Measurements from ENCODE around the gene CBX3.
"Not testable (repeated sequence)": the region's sequence is repeated elsewhere in the genome, so short reads cannot be mapped to it uniquely, and the experiment has no call there.

The CBX3 gene

DNA sequence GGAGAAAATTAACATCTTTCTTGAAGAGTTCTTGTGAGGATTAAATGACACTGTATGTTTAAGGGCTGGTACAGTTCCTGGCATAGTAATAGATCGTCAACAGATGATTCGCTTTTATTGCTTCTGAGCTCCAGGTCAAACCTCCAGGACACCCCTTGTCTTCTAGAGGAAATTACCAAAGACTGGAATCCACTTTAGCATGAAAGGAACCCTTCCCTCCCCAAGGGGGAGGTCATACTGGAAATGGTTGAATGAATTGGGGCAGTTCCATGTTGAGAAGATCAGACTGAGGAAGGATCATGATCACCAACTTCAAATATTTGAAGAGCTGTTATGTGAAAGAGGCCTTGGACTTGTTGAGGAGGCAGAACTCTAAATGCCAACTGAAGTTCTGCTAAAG lies 40.6 kb upstream of the CBX3 start:
- DNase-seq (ENCODE audit: low read depth) = no peak
- no peaks in the 10 kb centered on the region for H3K9me3 ChIP-seq (ENCODE audit: control insufficient read depth, low read length)
- no peak overlapping the region for H3K9ac ChIP-seq (ENCODE audit: low read length)
- H3K36me3 ChIP-seq (ENCODE audit: control insufficient read depth, insufficient read depth, low read length, severe bottlenecking) = no peaks in the 10 kb centered on the region
- no peak overlapping the region for H3K4me3 ChIP-seq (ENCODE audit: low read length)
- peaks cover 7% of the 10 kb centered on the region for H3K4me1 ChIP-seq (ENCODE audit: control insufficient read depth, insufficient read depth, low read length)
- H3K27me3 ChIP-seq (replicated peaks; ENCODE audit: control insufficient read depth, insufficient read depth, low read length) = peaks cover 13% of the 10 kb centered on the region

DNA sequence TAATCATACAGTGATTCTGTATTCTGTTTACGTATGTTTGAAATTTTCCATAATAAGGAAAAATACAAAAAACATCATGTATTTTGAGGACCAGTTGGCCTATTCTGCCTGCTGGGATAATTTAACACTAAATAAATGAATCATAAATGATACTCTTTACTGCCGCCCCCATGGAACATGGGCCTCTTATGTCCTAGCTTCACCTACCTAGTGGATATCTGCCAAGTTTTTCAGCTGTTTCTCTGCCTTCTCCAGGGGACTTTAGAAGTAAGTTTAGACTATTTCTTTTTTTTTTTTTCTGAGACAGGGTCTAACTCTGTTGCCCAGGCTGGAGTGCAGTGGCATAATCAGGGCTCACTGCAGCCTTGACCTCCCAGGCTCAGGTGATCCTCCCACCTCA lies 39.1 kb upstream of the CBX3 start:
- no peaks in the 10 kb centered on the region for H3K36me3 ChIP-seq (ENCODE audit: control insufficient read depth, insufficient read depth, low read length, severe bottlenecking)

DNA sequence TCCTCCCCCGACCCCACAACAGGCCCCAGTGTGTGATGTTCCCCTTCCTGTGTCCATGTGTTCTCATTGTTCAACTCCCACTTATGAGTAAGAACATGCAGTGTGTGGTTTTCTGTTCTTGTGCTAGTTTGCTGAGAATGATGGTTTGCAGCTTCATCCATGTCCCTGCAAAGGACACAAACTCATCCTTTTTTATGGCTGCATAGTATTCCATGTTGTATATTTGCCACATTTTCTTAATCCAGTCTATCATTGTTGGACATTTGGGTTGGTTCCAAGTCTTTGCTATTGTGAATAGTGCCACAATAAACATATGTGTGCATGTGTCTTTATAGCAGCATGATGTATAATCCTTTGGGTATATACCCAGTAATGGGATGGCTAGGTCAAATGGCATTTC lies 37.7 kb upstream of the CBX3 start:
- H3K27me3 ChIP-seq (replicated peaks; ENCODE audit: control insufficient read depth, insufficient read depth, low read length) = peaks cover 19% of the 10 kb centered on the region
- not testable (repeated sequence) for H3K9ac ChIP-seq (ENCODE audit: low read length); DNase-seq (ENCODE audit: low read depth); H3K36me3 ChIP-seq (ENCODE audit: control insufficient read depth, insufficient read depth, low read length, severe bottlenecking); H3K4me1 ChIP-seq (ENCODE audit: control insufficient read depth, insufficient read depth, low read length); H3K9me3 ChIP-seq (ENCODE audit: control insufficient read depth, low read length); H3K4me3 ChIP-seq (ENCODE audit: low read length)

More for the DNA sequence above, 39.1 kb upstream of the CBX3 start:
- DNase-seq (ENCODE audit: low read depth) = no peak
- no peaks in the 10 kb centered on the region for H3K9me3 ChIP-seq (ENCODE audit: control insufficient read depth, low read length)
- H3K9ac ChIP-seq (ENCODE audit: low read length) = no peak overlapping the region
- peaks cover 6% of the 10 kb centered on the region for H3K4me1 ChIP-seq (ENCODE audit: control insufficient read depth, insufficient read depth, low read length)
- no peak overlapping the region for H3K4me3 ChIP-seq (ENCODE audit: low read length)
- H3K27me3 ChIP-seq (replicated peaks; ENCODE audit: control insufficient read depth, insufficient read depth, low read length) = peaks cover 19% of the 10 kb centered on the region

DNA sequence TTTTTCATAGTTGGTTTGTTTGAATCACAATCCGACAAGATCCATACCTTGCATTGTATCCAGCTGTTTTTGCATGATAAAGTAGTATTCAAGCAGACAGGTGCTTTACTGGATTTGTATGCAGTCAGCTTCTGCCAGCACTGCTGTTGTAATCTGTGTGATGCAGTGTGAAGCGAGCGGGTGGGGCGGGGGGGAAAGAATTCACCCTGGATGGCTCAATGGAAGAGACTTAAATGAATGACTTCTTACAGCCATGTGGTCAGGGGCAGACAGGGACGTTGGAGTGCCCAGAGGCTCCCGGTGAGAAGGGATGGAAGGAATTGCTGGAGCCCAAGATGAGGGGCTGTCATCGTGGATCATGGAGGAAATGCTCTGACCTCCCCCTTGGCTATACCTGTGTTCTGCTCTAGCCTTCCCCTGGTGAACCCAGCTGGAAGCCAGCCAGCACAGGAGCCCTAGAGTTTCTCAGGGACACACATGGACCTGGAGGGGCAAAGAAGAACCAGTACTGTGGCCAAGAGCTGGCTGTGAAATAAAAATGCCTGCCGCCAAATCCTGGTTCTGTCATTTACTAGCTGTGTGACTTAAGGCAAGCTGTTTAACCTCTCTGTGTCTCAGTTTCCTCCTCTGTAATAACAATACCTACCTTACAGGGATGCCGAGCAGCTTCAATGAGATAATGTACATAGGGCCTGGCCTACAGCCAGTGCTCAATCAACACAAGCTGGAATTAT lies 35.4 kb upstream of the CBX3 start:
- H3K9ac ChIP-seq (ENCODE audit: low read length) = no peak overlapping the region
- no peaks in the 10 kb centered on the region for H3K9me3 ChIP-seq (ENCODE audit: control insufficient read depth, low read length)
- peaks cover 9% of the 10 kb centered on the region for H3K27me3 ChIP-seq (replicated peaks; ENCODE audit: control insufficient read depth, insufficient read depth, low read length)
- H3K4me1 ChIP-seq (ENCODE audit: control insufficient read depth, insufficient read depth, low read length) = peaks cover 6% of the 10 kb centered on the region
- no peak for DNase-seq (ENCODE audit: low read depth)
- no peak overlapping the region for H3K4me3 ChIP-seq (ENCODE audit: low read length)
- no peaks in the 10 kb centered on the region for H3K36me3 ChIP-seq (ENCODE audit: control insufficient read depth, insufficient read depth, low read length, severe bottlenecking)

DNA sequence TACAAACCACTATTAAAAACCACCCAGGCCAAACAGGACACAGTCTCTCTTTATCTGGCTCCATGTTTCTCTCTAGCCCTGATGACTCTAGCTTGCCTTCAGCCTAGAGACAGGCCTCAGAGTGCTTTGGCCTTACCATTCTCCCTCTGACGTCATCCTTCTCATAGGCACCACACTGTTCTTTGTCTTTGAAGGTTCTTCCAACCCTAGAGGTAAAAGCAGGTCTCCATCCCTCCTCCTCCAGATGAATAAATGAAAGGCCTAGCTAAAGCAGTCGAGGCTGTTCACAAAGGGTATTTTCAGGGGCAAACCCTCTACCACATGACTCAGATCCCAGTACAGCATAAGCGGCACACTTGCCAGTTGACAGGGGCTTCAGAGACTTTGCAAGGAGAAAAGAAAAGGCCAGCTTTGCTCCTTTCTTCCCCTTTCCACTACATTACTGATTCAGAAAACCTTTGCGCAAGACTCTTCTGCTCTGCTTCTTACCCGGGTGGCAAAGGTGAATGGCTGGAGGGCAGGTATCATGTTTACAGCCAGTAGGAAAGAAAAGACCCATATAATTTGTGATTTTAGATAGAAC lies 34.8 kb upstream of the CBX3 start:
- DNase-seq (ENCODE audit: low read depth) = no peak
- Histone ChIP-seq H3K9me3 (ENCODE audit: control insufficient read depth, low read length) (no peaks in the 10 kb centered on the region), H3K4me3 (ENCODE audit: low read length) (no peak overlapping the region), H3K36me3 (ENCODE audit: control insufficient read depth, insufficient read depth, low read length, severe bottlenecking) (no peaks in the 10 kb centered on the region), H3K4me1 (ENCODE audit: control insufficient read depth, insufficient read depth, low read length) (peaks cover 6% of the 10 kb centered on the region), H3K9ac (ENCODE audit: low read length) (no peak overlapping the region), H3K27me3 (replicated peaks; ENCODE audit: control insufficient read depth, insufficient read depth, low read length) (peaks cover 6% of the 10 kb centered on the region)

DNA sequence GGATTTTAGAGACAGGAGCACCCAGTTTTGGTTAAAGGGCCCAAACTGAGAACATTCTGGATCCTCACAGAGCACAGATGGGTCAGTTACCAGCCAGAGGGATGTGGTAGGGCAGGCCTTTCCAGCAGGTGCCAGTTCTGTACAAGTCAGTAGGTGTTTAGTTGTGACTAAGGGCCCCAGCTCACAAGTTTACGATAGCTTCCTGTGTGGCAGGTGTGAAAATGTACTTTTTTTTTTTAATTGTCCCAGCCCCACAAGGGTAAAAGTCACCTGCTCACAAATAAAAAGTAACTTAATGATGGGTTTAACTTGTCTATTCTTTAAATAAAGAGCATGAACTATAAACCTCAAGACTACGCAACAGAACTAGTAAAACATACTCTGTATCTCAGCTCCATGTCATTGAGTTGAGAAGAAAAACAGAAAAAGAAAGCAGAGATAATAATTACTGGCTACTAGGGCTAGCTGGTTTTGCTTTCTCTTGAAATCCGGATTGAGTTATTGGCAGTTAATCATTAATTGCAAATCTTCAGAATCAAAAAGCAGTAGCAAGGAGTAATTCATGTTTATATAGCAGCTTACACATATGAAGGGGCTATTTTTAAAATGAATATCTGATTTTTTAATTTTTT lies 34.1 kb upstream of the CBX3 start:
- H3K4me1 ChIP-seq (ENCODE audit: control insufficient read depth, insufficient read depth, low read length) = peaks cover 6% of the 10 kb centered on the region
- no peak overlapping the region for H3K4me3 ChIP-seq (ENCODE audit: low read length)
- H3K36me3 ChIP-seq (ENCODE audit: control insufficient read depth, insufficient read depth, low read length, severe bottlenecking) = no peaks in the 10 kb centered on the region
- DNase-seq (ENCODE audit: low read depth) = no peak
- peaks cover 6% of the 10 kb centered on the region for H3K27me3 ChIP-seq (replicated peaks; ENCODE audit: control insufficient read depth, insufficient read depth, low read length)
- no peaks in the 10 kb centered on the region for H3K9me3 ChIP-seq (ENCODE audit: control insufficient read depth, low read length)
- no peak overlapping the region for H3K9ac ChIP-seq (ENCODE audit: low read length)

DNA sequence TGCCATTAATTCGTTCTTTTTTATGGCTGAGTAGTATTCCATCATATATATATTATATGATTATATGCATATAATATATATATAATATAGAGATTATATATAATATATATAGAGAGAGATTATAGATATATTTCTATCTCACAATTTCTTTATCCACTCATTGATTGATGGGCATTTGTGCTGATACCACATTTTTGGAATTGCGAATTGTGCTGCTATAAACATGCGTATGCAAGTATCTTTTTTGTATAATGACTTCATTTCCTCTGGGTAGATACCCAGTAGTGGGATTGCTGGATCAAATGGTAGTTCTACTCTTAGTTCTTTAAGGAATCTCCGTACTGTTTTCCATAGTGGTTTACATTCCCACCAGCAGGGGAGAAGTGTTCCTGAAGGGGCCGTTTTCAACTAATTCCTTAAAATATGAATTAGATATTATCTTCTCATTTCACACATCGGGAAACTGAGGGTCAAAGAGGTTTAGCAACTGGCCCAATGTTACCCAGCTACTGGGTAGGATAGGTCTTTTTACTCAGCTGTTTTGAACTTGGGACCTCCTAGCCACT lies 33.0 kb upstream of the CBX3 start:
- DNase-seq (ENCODE audit: low read depth) = no peak
- Histone ChIP-seq H3K9me3 (ENCODE audit: control insufficient read depth, low read length) (no peaks in the 10 kb centered on the region), H3K4me3 (ENCODE audit: low read length) (no peak overlapping the region), H3K4me1 (ENCODE audit: control insufficient read depth, insufficient read depth, low read length) (peaks cover 6% of the 10 kb centered on the region), H3K9ac (ENCODE audit: low read length) (no peak overlapping the region), H3K27me3 (replicated peaks; ENCODE audit: control insufficient read depth, insufficient read depth, low read length) (peaks cover 6% of the 10 kb centered on the region), H3K36me3 (ENCODE audit: control insufficient read depth, insufficient read depth, low read length, severe bottlenecking) (no peaks in the 10 kb centered on the region)

DNA sequence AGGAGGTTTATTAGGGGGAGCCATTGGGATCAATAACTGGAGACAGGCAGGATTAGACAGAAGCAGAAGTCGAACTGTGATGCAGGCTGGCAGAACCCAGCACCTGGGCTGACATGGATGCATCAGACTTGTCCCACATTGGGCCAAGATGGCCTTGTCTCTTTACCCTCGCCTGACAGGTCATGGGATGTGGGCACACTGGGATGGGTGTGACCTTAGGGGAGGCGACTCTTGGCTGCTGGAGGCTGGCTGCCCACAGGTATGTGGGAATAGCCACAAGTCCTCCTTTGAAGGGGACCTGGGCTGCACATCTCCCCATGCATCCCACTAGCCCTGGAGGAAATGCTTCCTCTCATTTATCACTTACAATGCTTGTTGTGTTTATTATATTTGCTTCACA lies 32.3 kb upstream of the CBX3 start:
- no peaks in the 10 kb centered on the region for H3K36me3 ChIP-seq (ENCODE audit: control insufficient read depth, insufficient read depth, low read length, severe bottlenecking)
- no peak overlapping the region for H3K4me3 ChIP-seq (ENCODE audit: low read length)
- no peaks in the 10 kb centered on the region for H3K9me3 ChIP-seq (ENCODE audit: control insufficient read depth, low read length)
- H3K4me1 ChIP-seq (ENCODE audit: control insufficient read depth, insufficient read depth, low read length) = peaks cover 6% of the 10 kb centered on the region
- no peak overlapping the region for H3K9ac ChIP-seq (ENCODE audit: low read length)
- peaks cover 6% of the 10 kb centered on the region for H3K27me3 ChIP-seq (replicated peaks; ENCODE audit: control insufficient read depth, insufficient read depth, low read length)
- no peak for DNase-seq (ENCODE audit: low read depth)

DNA sequence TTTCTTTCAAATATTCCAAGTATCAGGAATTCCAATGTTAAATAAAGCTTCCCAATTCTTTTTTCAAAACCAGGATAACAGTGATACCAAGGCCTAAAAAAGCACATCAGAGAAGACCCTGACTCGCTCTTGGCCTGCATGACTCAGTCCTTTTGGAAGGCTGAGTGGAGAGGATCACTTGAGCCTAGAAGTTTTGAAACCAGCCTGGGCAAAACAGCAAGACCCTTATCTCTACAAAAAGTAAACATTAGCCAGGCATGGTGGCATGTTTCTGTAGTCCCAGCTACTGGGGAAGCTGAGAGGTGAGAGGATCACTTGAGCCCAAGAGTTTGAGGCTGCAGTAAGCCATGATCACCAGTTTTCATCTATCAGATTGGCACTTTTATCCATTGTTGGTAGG lies 30.9 kb upstream of the CBX3 start:
- Histone ChIP-seq H3K36me3 (ENCODE audit: control insufficient read depth, insufficient read depth, low read length, severe bottlenecking) (no peaks in the 10 kb centered on the region), H3K4me1 (ENCODE audit: control insufficient read depth, insufficient read depth, low read length) (peaks cover 6% of the 10 kb centered on the region), H3K27me3 (replicated peaks; ENCODE audit: control insufficient read depth, insufficient read depth, low read length) (peaks cover 6% of the 10 kb centered on the region), H3K9me3 (ENCODE audit: control insufficient read depth, low read length) (no peaks in the 10 kb centered on the region), H3K9ac (ENCODE audit: low read length) (no peak overlapping the region), H3K4me3 (ENCODE audit: low read length) (no peak overlapping the region)
- no peak for DNase-seq (ENCODE audit: low read depth)

DNA sequence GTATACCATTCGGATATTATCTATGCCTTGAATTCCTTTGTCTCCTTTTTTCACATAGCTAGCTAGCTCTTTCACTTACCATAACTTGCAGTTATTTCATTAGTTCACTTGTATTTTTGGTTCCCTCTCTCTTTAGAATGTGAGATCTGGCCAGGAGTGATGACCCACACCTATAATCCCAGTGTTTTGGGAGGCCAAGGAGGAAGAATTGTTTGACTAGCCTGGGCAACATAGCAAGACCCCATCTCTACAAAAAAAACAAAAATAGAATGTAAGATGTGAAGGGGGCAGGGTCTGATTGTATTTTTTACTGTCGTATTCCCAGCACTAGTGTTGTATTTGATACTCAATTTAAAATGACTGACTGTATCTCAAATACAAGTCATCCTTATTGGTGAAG lies 29.9 kb upstream of the CBX3 start:
- Histone ChIP-seq H3K36me3 (ENCODE audit: control insufficient read depth, insufficient read depth, low read length, severe bottlenecking) (no peaks in the 10 kb centered on the region), H3K27me3 (replicated peaks; ENCODE audit: control insufficient read depth, insufficient read depth, low read length) (peaks cover 6% of the 10 kb centered on the region), H3K4me3 (ENCODE audit: low read length) (no peak overlapping the region), H3K4me1 (ENCODE audit: control insufficient read depth, insufficient read depth, low read length) (peaks cover 6% of the 10 kb centered on the region), H3K9ac (ENCODE audit: low read length) (no peak overlapping the region), H3K9me3 (ENCODE audit: control insufficient read depth, low read length) (no peaks in the 10 kb centered on the region)
- no peak for DNase-seq (ENCODE audit: low read depth)

DNA sequence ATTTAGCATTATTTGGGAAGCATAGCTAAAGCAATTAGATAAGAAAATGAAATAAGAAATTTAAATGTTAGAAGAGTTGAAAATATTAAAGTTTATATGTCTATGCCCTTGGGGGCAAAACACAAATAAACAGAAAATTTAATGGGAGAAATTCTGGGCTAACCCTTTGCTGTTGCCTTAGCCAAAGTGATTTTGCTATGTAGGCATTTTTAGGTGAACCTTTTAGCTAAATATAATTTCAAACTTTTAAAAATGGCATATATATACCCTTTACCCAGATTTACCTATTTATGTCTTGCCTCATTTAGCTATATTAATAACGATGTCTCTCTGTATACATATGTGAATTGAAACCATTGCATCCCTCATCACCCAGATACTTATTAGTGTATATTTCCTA lies 29.5 kb upstream of the CBX3 start:
- Histone ChIP-seq H3K36me3 (ENCODE audit: control insufficient read depth, insufficient read depth, low read length, severe bottlenecking) (no peaks in the 10 kb centered on the region), H3K9ac (ENCODE audit: low read length) (no peak overlapping the region), H3K9me3 (ENCODE audit: control insufficient read depth, low read length) (no peaks in the 10 kb centered on the region), H3K27me3 (replicated peaks; ENCODE audit: control insufficient read depth, insufficient read depth, low read length) (peaks cover 2% of the 10 kb centered on the region), H3K4me1 (ENCODE audit: control insufficient read depth, insufficient read depth, low read length) (peaks cover 1% of the 10 kb centered on the region), H3K4me3 (ENCODE audit: low read length) (no peak overlapping the region)
- no peak for DNase-seq (ENCODE audit: low read depth)
